ENCODE measurements around the gene TSHZ2. TPM values are rescaled to one million over a fixed set of nuclear protein-coding genes. Genes with fewer than 3 reads are reported as not detected.
"Not testable (repeated sequence)": the region's sequence is repeated elsewhere in the genome, so short reads cannot be mapped to it uniquely, and the experiment has no call there.

Gene TSHZ2
- total RNA-seq, 1 donor from 2014 or later: 1.9 TPM

- no peak for DNase-seq
These were observed 349.4 kb downstream of the TSHZ2 start for GRCh38 chr20:53321596-53321995.

- no peak for DNase-seq
These were observed 350.5 kb downstream of the TSHZ2 start for GRCh38 chr20:53322651-53323050.

GRCh38 chr20:53323460-53323859 lies 351.3 kb downstream of the TSHZ2 start:
- not testable (repeated sequence) for DNase-seq

- no peak for DNase-seq
These were observed 352.7 kb downstream of the TSHZ2 start for GRCh38 chr20:53324816-53325215.

GRCh38 chr20:53328961-53329360 lies 356.8 kb downstream of the TSHZ2 start:
- no peak for DNase-seq

GRCh38 chr20:53329781-53330180 lies 357.6 kb downstream of the TSHZ2 start:
- DNase-seq: no peak

- no peak for DNase-seq
These were observed 358.5 kb downstream of the TSHZ2 start for GRCh38 chr20:53330601-53331140.

GRCh38 chr20:53331151-53331973 lies 359.2 kb downstream of the TSHZ2 start:
- DNase-seq: no peak

- DNase-seq: no peak
These were observed 360.1 kb downstream of the TSHZ2 start for GRCh38 chr20:53332022-53332837.

GRCh38 chr20:53334861-53335260 lies 362.7 kb downstream of the TSHZ2 start:
- DNase-seq: no peak

GRCh38 chr20:53335555-53335954 lies 363.4 kb downstream of the TSHZ2 start:
- no peak for DNase-seq

GRCh38 chr20:53336892-53337291 lies 364.7 kb downstream of the TSHZ2 start:
- no peak for DNase-seq

GRCh38 chr20:53337390-53338101 lies 365.4 kb downstream of the TSHZ2 start:
- no peak for DNase-seq

GRCh38 chr20:53338716-53339115 lies 366.6 kb downstream of the TSHZ2 start:
- DNase-seq: no peak

GRCh38 chr20:53342429-53342828 lies 370.3 kb downstream of the TSHZ2 start:
- no peak for DNase-seq

- DNase-seq: no peak
These were observed 371.3 kb downstream of the TSHZ2 start for GRCh38 chr20:53343448-53343847.

GRCh38 chr20:53344891-53345290 lies 372.7 kb downstream of the TSHZ2 start:
- no peak for DNase-seq

GRCh38 chr20:53345536-53346334 lies 373.6 kb downstream of the TSHZ2 start:
- DNase-seq: no peak

GRCh38 chr20:53346335-53346648 lies 374.1 kb downstream of the TSHZ2 start:
- DNase-seq: no peak

GRCh38 chr20:53349730-53350129 lies 377.6 kb downstream of the TSHZ2 start:
- DNase-seq: no peak

GRCh38 chr20:53352727-53353440 lies 380.7 kb downstream of the TSHZ2 start:
- no peak for DNase-seq

GRCh38 chr20:53354314-53354713 lies 382.2 kb downstream of the TSHZ2 start:
- no peak for DNase-seq

Data from dermis blood vessel endothelial cell (primary cell).